Measurements from ENCODE around the gene KCNJ12.
"Not testable (repeated sequence)": the region's sequence is repeated elsewhere in the genome, so short reads cannot be mapped to it uniquely, and the experiment has no call there.

The KCNJ12 gene

DNA sequence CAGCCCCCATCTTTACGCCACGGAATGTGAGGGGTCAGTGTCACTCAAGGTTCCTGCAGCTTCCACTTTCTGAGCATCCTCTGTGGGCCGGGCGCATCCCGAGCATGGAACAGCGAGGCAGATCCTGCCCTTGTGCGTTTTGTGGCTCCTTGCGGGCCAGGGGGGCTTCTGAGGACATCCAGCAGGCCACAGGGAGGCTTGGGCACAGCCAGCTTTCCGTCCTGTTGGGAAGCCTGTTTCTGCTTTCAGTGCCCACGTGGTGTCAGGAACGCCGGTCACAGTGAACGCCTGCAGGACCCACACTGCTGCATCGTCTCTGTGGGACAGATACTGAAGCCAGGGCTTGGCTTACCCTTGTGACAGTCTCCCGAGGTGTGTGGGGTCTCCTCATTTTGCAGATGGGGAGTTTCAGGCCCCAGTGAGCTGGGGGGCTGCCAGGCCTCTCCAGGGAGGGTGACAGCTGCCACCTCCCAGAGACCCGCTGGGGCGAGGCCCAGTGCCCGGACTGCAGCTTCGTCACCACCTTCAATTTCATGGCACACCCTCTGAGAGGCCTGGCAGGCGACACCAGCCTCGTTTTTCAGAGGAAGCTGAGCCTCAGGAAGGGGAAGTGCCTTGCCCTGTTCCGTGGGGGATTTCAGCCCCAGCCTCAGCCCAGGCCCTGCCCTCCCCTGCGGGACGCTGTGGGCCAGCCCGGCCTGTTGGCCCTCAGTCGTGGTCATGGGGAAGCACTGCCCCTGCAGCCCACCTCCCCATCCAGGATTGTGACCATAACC lies 29.0 kb downstream of the KCNJ12 start:
- DNase-seq (ENCODE audit: low spot score), result not testable (repeated sequence)
- FAIRE-seq, result peak; percentile 5

DNA sequence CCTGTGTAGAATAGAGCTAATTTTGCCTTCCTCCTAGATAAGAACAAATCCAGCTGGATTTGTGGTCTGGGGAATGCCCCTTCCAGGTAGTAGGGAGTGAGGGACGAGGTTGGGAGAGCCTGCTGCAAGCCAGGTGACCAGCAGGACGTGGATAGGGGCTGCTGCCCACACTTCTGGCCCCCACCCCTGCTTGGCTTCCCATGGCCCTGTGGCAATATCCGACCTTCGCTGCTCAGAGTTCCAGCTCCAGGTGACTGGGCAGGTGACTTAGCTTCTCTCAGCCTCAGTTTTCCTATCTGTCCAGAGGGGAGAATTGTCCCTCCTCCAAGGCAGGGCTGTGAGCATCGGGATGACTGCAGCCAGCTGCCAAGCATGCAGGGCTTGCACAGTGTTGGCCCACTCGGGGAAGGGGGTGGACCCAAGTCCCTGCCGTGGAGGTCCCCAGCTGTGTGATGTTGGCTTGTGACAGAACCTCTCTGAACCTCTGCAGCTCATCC lies 29.8 kb downstream of the KCNJ12 start:
- DNase-seq (ENCODE audit: low spot score); FAIRE-seq: not testable (repeated sequence)

DNA sequence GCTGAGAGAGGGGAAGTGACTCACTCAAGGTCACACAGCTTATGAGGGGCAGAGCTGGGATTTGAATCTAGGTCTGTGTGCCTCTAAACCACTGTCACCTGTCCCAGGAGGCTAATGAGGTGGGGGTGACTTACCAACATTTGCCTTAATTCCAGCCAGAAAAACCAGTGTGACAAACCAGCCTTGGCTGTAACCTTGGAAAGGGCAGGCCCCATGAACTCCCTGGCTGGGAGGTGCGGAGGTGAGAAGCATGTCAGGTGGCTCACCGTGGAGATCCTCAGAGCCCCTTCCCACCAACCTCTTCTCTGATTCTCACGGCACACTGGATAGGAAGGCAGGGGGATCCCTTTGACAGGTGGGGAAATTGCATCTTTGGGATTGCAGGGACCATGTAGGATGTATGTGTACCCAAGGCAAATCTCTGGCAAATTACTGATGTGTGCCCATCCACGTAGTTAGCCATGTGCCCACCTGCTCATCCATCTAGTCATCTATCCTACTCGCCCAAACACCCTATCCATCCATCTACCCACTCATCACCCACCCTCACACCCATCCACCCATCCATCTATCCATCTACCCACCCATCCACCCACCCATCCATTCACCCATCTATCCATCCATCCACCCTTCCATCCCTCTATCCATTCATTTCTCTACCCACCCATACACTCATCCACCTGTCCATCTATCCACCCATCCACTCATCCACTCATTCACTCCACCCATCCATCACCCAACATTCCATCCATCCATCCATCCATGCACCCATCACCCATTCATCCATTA lies 30.7 kb downstream of the KCNJ12 start:
- FAIRE-seq, result not testable (repeated sequence)

DNA sequence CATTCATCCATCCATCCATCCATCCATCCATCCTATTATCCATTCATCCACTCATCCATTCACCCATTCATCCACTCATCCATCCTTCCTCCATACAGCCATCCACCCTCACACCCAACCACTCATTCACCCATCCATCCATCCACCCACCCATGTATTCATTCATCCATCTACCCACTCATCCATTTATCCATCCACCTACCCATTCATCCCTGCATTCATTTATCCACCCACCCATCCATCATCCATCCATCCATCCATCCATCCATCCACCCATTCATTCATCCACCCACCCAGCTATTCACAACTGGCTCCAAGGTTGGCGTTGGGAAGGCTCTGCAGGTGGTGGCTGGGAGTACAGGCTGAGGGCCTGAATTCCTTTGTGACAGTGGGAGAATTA lies 31.6 kb downstream of the KCNJ12 start:
- FAIRE-seq; DNase-seq (ENCODE audit: low spot score): not testable (repeated sequence)

More for the DNA sequence above, 30.7 kb downstream of the KCNJ12 start:
- DNase-seq (ENCODE audit: low spot score), result not testable (repeated sequence)

- DNase-seq (ENCODE audit: low spot score); FAIRE-seq: not testable (repeated sequence)
These were observed 32.1 kb downstream of the KCNJ12 start for GRCh38 chr17:21408224-21408623.

DNA sequence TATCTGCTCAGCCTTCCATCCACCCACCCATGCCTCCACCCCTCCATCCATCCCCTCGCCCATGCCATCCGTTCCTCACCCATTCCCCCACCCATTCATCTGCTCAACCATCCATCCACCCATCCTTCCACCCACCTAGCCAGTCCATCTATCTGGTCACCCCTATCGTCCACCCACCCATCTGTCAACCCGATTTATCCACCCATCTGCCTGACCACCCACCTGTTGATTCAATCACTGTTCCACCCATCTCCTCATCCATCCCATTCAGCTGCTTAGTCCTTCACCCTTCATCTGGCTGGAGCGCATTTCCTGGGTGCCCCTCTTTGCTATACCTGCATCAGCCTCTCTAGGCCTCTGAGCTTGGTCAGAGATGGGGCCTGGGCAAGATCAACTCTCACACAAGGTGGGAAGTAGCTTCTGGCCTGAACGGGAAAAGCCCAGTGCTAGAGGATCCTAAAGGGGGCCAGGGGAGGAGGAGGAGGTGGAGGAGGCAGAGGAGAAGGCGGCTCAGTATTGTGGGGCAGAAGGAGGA lies 32.7 kb downstream of the KCNJ12 start:
- not testable (repeated sequence) for DNase-seq (ENCODE audit: low spot score)
- peak; percentile 98 for FAIRE-seq

DNA sequence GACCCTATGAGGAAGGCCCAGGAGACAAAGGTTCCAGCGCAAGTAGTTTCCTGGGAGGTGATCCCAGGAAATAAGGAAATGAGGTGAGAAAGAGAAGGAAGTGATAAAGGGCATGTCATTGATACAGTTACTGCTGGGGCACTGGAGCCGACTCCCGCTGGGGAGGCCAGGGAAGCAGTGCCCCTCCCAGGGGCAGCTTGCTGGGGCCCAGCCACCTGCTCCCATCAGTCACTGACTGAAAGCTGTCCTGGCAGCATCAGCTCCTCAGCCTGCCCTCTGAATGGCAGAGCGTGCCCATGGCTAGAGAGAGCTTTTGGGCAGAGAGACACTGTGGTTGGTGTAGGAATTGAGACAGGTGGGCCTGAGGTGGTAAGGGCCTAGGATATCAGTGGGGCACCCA lies 33.2 kb downstream of the KCNJ12 start:
- FAIRE-seq; DNase-seq (ENCODE audit: low spot score): not testable (repeated sequence)

DNA sequence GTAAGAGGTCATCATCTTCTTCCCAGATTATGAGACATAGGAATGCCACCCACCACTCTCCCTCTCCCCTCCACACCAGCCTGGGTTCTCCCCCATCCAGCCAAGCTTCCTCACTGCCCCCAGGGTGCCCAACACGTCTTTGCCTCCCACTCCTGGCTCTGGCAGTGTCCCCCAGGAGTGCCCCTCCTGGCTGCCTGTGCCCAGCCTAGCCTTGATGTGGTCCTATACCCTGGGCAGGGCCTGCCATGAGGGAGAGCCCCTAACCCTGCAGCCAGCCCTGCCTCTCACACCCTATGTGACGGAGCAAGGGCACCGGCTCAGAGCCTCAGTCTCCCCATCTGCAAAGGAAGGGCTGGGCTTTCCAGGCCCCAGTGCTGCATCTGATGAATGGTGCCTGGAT lies 33.8 kb downstream of the KCNJ12 start:
- FAIRE-seq; DNase-seq (ENCODE audit: low spot score): not testable (repeated sequence)

GRCh38 chr17:21410371-21410770 lies 34.2 kb downstream of the KCNJ12 start:
- peak; percentile 88 for FAIRE-seq
- not testable (repeated sequence) for DNase-seq (ENCODE audit: low spot score)

DNA sequence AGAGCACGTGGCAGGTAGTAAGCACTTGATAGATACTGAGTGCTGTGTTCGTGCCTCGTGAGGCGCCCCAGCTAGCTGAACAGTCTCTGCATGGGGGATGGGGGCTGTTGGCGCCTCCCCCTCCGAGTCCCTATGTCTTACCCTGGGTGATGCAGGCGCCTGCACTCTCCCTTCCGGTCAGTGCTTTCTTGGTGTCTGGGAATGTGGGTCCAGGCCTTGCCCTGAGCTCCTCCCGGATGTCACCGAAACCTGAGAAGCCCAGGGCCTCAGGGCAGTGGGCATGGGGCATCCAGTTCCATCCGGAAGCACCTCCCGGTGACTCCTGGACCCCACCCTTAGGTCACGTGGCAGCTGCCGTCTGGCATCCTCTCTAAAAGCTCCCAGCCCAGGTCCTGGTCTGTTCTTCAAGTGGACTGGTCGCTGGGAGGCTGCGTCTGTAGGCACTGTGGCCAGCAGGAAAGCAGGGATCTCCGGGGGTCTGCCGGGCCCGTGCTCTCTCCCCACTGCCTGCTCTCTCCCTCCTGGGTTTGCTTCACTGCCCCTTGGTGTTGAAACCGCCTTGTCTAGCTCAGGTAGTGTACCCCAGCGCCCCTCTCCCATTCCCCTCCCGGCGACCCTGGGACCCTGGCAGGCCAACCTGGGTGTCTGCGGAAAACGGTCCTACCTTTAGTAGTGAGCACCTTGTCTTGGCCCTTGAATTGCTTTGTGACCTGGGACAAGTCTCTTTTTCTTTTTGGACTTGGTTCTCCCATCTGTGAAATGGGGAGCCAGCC lies 34.9 kb downstream of the KCNJ12 start:
- not testable (repeated sequence) for DNase-seq (ENCODE audit: low spot score)
- FAIRE-seq, result peak; percentile 17

DNA sequence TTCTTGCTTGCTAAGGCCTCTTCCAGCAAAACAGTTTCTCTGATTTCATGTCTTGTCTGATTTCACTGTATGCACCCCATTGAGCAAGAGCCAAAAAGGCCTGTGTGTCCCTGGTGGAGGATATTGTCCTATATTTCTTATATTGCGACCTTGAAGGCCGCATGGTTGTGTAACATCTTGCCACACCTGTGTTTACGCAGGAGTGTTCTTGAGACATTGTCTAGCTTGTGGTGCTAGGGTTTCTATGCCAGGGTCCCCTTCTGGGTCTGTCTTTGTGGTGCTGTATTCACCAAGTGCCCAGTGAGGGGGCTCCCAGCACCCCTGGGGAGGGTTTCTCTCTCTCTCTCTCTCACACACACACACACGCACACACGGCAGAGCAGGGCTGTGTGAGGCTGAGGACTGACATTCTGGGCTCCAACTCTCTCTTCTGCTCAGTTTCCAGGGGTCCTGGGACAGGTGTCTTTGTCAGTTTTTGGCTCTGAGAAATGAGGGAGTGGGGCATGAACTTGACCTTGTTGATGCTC lies 35.6 kb downstream of the KCNJ12 start:
- not testable (repeated sequence) for DNase-seq (ENCODE audit: low spot score)
- peak; percentile 74 for FAIRE-seq

DNA sequence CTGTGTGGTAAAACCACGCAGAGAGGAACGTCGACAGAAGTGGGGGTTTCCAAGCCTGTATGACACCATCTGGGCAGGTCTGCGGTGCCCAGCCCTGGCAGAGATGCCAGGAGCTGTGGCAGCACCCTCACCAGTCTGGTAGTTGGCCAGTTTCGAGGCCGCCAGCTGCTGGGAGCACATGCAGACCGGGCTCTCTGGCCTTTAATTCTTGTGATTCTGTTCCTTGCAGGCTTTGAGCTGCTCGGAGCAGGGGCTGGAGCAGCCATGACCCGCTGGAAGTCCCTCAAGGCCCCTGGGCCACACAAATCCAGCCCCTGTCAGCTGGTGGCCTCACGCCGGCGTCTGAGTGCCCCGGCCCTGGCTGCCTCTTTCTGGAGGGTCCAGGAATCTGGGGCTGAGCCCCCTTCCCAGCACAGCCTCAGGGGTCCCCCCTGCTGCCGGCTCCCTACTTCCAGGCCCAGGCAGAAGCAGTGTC lies 36.1 kb downstream of the KCNJ12 start:
- DNase-seq (ENCODE audit: low spot score), result not testable (repeated sequence)
- FAIRE-seq, result peak; percentile 37

- FAIRE-seq, result peak; percentile 97
- DNase-seq (ENCODE audit: low spot score), result not testable (repeated sequence)
These were observed 37.6 kb downstream of the KCNJ12 start for GRCh38 chr17:21413570-21414279.

DNA sequence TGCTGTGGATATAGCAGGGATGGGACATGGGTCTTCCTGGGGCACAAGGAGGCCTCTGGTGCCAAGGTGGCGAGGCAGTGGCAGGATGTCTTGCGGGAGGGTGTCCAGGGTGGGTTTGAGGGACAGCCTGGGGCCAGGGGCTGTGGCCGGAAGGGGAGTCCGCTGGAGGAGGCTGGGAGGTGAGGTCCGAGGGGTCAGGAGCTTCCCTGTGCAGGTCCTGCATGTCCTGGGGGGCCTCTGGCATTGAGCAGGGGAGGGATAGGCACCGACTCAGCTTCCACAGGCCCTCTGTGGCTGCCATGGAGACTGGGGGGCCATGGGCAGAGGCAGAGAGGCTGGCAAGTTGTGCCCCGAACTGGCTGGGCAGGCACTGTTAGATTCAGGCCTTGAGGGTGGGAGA lies 38.5 kb downstream of the KCNJ12 start:
- FAIRE-seq, result peak; percentile 93
- not testable (repeated sequence) for DNase-seq (ENCODE audit: low spot score)

DNA sequence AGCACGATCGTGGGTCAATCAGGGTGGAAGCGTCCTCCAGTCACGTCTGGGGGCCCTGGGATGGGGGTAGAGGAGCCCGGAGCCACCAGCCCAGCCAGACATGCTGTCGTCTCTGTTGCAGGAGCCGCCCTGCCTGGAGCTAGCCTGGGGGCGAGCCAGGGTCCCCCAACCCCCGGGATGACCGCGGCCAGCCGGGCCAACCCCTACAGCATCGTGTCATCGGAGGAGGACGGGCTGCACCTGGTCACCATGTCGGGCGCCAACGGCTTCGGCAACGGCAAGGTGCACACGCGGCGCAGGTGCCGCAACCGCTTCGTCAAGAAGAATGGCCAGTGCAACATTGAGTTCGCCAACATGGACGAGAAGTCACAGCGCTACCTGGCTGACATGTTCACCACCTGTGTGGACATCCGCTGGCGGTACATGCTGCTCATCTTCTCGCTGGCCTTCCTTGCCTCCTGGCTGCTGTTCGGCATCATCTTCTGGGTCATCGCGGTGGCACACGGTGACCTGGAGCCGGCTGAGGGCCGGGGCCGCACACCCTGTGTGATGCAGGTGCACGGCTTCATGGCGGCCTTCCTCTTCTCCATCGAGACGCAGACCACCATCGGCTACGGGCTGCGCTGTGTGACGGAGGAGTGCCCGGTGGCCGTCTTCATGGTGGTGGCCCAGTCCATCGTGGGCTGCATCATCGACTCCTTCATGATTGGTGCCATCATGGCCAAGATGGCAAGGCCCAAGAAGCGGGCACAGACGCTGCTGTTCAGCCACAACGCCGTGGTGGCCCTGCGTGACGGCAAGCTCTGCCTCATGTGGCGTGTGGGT lies 39.2 kb downstream of the KCNJ12 start:
- peak; percentile 99 for FAIRE-seq

GRCh38 chr17:21416471-21416981 lies 40.4 kb downstream of the KCNJ12 start:
- DNase-seq (ENCODE audit: low spot score); FAIRE-seq: not testable (repeated sequence)

More for the DNA sequence above, 39.2 kb downstream of the KCNJ12 start:
- not testable (repeated sequence) for DNase-seq (ENCODE audit: low spot score)

DNA sequence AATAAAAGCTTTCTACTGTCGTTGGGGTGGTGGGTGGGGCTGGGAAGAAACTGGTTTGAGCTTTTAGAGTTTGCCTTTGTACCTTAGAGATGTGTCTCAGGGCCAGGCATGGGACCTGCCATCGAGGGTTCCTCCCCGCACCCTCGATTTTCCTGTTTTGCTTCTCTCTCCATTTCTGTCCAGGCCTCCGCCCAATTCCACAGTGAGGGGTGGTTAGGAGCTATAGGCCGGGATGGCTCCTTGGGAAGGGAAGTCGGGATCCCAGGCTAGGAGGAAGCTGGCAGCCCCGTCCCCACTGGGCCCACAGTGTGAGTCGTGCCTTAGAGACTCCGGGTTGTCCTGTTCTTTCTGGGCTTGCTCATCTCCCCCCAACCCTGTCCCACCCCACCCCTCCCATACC lies 41.2 kb downstream of the KCNJ12 start:
- not testable (repeated sequence) for DNase-seq (ENCODE audit: low spot score); FAIRE-seq

DNA sequence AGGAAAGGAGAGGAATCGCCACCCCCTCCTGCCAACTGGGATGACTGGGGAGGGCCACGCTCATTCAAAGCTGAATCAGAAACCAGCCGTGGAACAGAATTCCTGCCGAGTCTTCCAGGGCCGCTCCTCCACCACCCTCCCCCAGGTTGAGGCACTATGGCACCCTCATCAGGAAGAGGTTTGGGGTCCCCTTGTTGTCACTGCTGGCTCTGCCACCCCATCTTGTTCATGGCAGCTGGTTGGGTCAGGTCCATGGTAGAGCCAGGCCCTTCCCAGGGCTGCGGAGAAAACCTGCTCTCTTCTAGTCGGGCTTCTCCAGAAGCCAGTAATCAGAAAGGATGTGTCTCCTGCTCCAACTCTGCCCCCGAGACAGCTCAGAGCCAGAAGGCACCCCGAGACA lies 41.8 kb downstream of the KCNJ12 start:
- FAIRE-seq, result no peak

More for the DNA sequence above, 41.8 kb downstream of the KCNJ12 start:
- DNase-seq (ENCODE audit: low spot score), result no peak

Measured in urothelium cell line (cell line).